Measurements from ENCODE around the gene MRPL58. TPM values are rescaled to one million over a fixed set of nuclear protein-coding genes. Genes with fewer than 3 reads are reported as not detected.
"Not testable (repeated sequence)": the region's sequence is repeated elsewhere in the genome, so short reads cannot be mapped to it uniquely, and the experiment has no call there.

The MRPL58 gene
- total RNA-seq, 2 experiments from 2014 or later, result 75.3 to 84.2 TPM

GRCh38 chr17:75024686-75025397 is 12.4 kb downstream of the MRPL58 start:
- no peak for DNase-seq (ENCODE audit: low spot score)
- Histone ChIP-seq H3K9me3 (ENCODE audit: low read length) (peaks cover 15% of the 10 kb centered on the region; the same call in 1 of the 2 replicates), H3K9me2 (ENCODE audit: insufficient read depth, low read length) (no peaks in the 10 kb centered on the region), H4K20me1 (ENCODE audit: insufficient read depth, low read length) (no peaks in the 10 kb centered on the region), H3K4me2 (ENCODE audit: low read length) (no peak overlapping the region), H3K36me3 (ENCODE audit: insufficient read depth, low read length) (peaks cover 54% of the 10 kb centered on the region), H2AFZ (ENCODE audit: low read length) (no peak overlapping the region), H3K27ac (ENCODE audit: low read depth, low read length, poor library complexity, severe bottlenecking) (no peak overlapping the region), H3K4me1 (ENCODE audit: insufficient read depth, low read length, poor library complexity, severe bottlenecking) (no peaks in the 10 kb centered on the region), H3K79me2 (ENCODE audit: insufficient read depth, low read depth, low read length) (no peaks in the 10 kb centered on the region), H3K4me3 (ENCODE audit: low read depth, low read length, poor library complexity, severe bottlenecking) (no peak overlapping the region)
- ChIA-PET CTCF (ENCODE audit: unreplicated experiment) (interaction anchor here (1.0 to 2.7 kb wide), 2 partner anchors 12 to 178 kb away, joined by 3 to 9 read pairs; partner anchors contain the start of gene MRPL58), POLR2A (interaction anchor here (1.3 to 2.0 kb wide), 3 partner anchors 11 to 61 kb away, joined by 3 to 14 read pairs (median 5); partner anchors contain the start of genes CDR2L and MRPL58)
- TF ChIP-seq EZH2phosphoT487 (IDR thresholded peaks at IDR 0.05; ENCODE audit: borderline replicate concordance, low read depth, low read length) (no peak), CTCF (conservative IDR thresholded peaks at IDR 0.05; ENCODE audit: low read length) (no peak)
- BruUV-seq (replicated peaks), result no TSS peak
- intact Hi-C loops (cut with micrococcal nuclease; ENCODE audit: unreplicated experiment), result no loop called here

GRCh38 chr17:75025398-75025734 is 12.9 kb downstream of the MRPL58 start:
- H3K9me2 ChIP-seq (ENCODE audit: insufficient read depth, low read length); H4K20me1 ChIP-seq (ENCODE audit: insufficient read depth, low read length); H3K79me2 ChIP-seq (ENCODE audit: insufficient read depth, low read depth, low read length); H3K4me3 ChIP-seq (ENCODE audit: low read depth, low read length, poor library complexity, severe bottlenecking); H2AFZ ChIP-seq (ENCODE audit: low read length); BruUV-seq (replicated peaks); H3K27ac ChIP-seq (ENCODE audit: low read depth, low read length, poor library complexity, severe bottlenecking); H3K4me1 ChIP-seq (ENCODE audit: insufficient read depth, low read length, poor library complexity, severe bottlenecking); H3K4me2 ChIP-seq (ENCODE audit: low read length); intact Hi-C loops (cut with micrococcal nuclease; ENCODE audit: unreplicated experiment); DNase-seq (ENCODE audit: low spot score): not testable (repeated sequence)
- peaks cover 49% of the 10 kb centered on the region for H3K36me3 ChIP-seq (ENCODE audit: insufficient read depth, low read length)
- POLR2A ChIA-PET, result interaction anchor here (2.0 kb wide), 1 partner anchor 12 kb away, joined by 14 read pairs; the partner anchor contains the start of gene MRPL58
- CTCF ChIA-PET (ENCODE audit: unreplicated experiment), result interaction anchor here (2.7 kb wide), 1 partner anchor 13 kb away, joined by 9 read pairs; the partner anchor contains the start of gene MRPL58
- H3K9me3 ChIP-seq (ENCODE audit: low read length), result peaks cover 18% of the 10 kb centered on the region; the same call in 1 of the 2 replicates

GRCh38 chr17:75026650-75027049 is 14.2 kb downstream of the MRPL58 start:
- CTCF ChIA-PET (ENCODE audit: unreplicated experiment), result not testable (repeated sequence)

More at GRCh38 chr17:75026650-75027049, 14.2 kb downstream of the MRPL58 start:
- H2AFZ ChIP-seq (ENCODE audit: low read length); H3K4me1 ChIP-seq (ENCODE audit: insufficient read depth, low read length, poor library complexity, severe bottlenecking); H3K79me2 ChIP-seq (ENCODE audit: insufficient read depth, low read depth, low read length); H3K27ac ChIP-seq (ENCODE audit: low read depth, low read length, poor library complexity, severe bottlenecking); H3K9me2 ChIP-seq (ENCODE audit: insufficient read depth, low read length); DNase-seq (ENCODE audit: low spot score); H3K4me2 ChIP-seq (ENCODE audit: low read length); BruUV-seq (replicated peaks); intact Hi-C loops (cut with micrococcal nuclease; ENCODE audit: unreplicated experiment); POLR2A ChIA-PET; H4K20me1 ChIP-seq (ENCODE audit: insufficient read depth, low read length); H3K4me3 ChIP-seq (ENCODE audit: low read depth, low read length, poor library complexity, severe bottlenecking): not testable (repeated sequence)
- H3K9me3 ChIP-seq (ENCODE audit: low read length), result peaks cover 21% of the 10 kb centered on the region; the same call in 1 of the 2 replicates
- peaks cover 36% of the 10 kb centered on the region for H3K36me3 ChIP-seq (ENCODE audit: insufficient read depth, low read length)

Measured in OCI-LY7 (cell line).